GM23338 (cell line): ENCODE data around the gene CDH4. TPM values are rescaled to one million over a fixed set of nuclear protein-coding genes. Genes with fewer than 3 reads are reported as not detected.

Experiments used
- ATAC-seq: fragments of 200-7000 bp; cut with Tn5 transposase; 3 replicates; pipeline ENCODE4 v1.9.1; 2020
- DNase-seq: peaks from one replicate; pipeline ENCODE4 v3.0.0-alpha.2; 2015; ENCODE audit warnings: low spot score
- H2AFZ ChIP-seq: fragments of 200-600 bp; sonication (generic); 2 replicates; pipeline ENCODE4 v1.8.0; 2016; ENCODE audit warnings: antibody characterized with exemption, mild to moderate bottlenecking, moderate library complexity
- H3F3A ChIP-seq: fragments of 200-600 bp; sonication (generic); replicated peaks from 2 replicates; pipeline ENCODE4 v1.8.0; 2017; ENCODE audit warnings: antibody characterized with exemption, mixed run types, low read depth
- H3K27ac ChIP-seq: fragments of 200-600 bp; sonication (generic); 2 replicates; pipeline ENCODE4 v1.6.1; 2016; ENCODE audit warnings: low read depth
- H3K27me3 ChIP-seq: fragments of 200-600 bp; sonication (generic); 2 replicates; pipeline ENCODE4 v1.8.0; 2016; ENCODE audit warnings: mild to moderate bottlenecking, mixed run types, moderate library complexity; ENCODE audit not compliant: insufficient read depth
- H3K36me3 ChIP-seq: fragments of 200-600 bp; sonication (generic); 2 replicates; pipeline ENCODE4 v1.8.0; 2016; ENCODE audit warnings: mild to moderate bottlenecking; ENCODE audit not compliant: insufficient read depth
- H3K4me1 ChIP-seq: fragments of 200-600 bp; sonication (generic); 2 replicates; pipeline ENCODE4 v1.8.0; 2016; ENCODE audit warnings: mild to moderate bottlenecking, moderate library complexity; ENCODE audit not compliant: insufficient read depth
- H3K4me2 ChIP-seq: fragments of 200-600 bp; sonication (generic); 2 replicates; pipeline ENCODE4 v1.7.1; 2017; ENCODE audit warnings: mixed run types
- H3K4me3 ChIP-seq: fragments of 200-600 bp; sonication (generic); 2 replicates; pipeline ENCODE4 v1.6.1; 2016; ENCODE audit warnings: mixed run types
- H3K79me2 ChIP-seq: fragments of 200-600 bp; sonication (generic); replicated peaks from 2 replicates; pipeline ENCODE4 v1.8.0; 2017; ENCODE audit warnings: mild to moderate bottlenecking; ENCODE audit not compliant: insufficient read depth
- H3K9me2 ChIP-seq: fragments of 200-600 bp; sonication (generic); 2 replicates; pipeline ENCODE4 v1.8.0; 2017; ENCODE audit not compliant: insufficient read depth
- H4K20me1 ChIP-seq: fragments of 200-600 bp; sonication (generic); replicated peaks from 2 replicates; pipeline ENCODE4 v1.8.0; 2017; ENCODE audit warnings: mild to moderate bottlenecking; ENCODE audit not compliant: insufficient read depth
- H3K27ac Mint-ChIP-seq: 2 replicates; pipeline ENCODE4 v1.8.0; 2020; ENCODE audit warnings: inconsistent platforms, mild to moderate bottlenecking, moderate library complexity, mixed read lengths
- H3K27me3 Mint-ChIP-seq: 3 replicates; pipeline ENCODE4 v1.8.0; 2022; ENCODE audit warnings: low read depth, mild to moderate bottlenecking, moderate library complexity, mixed read lengths, inconsistent platforms; ENCODE audit not compliant: insufficient read depth, poor library complexity
- H3K36me3 Mint-ChIP-seq: 3 replicates; pipeline ENCODE4 v1.8.0; 2021; ENCODE audit warnings: low read depth, mild to moderate bottlenecking, inconsistent platforms, moderate library complexity, mixed read lengths
- H3K4me1 Mint-ChIP-seq: 3 replicates; pipeline ENCODE4 v1.8.0; 2020; ENCODE audit warnings: mild to moderate bottlenecking, inconsistent platforms, mixed read lengths
- H3K4me3 Mint-ChIP-seq: 3 replicates; pipeline ENCODE4 v1.8.0; 2021; ENCODE audit warnings: moderate library complexity, mild to moderate bottlenecking, inconsistent platforms, mixed read lengths
- H3K9me3 Mint-ChIP-seq: 3 replicates; pipeline ENCODE4 v1.8.0; 2020; ENCODE audit warnings: moderate library complexity, mild to moderate bottlenecking, inconsistent platforms, mixed read lengths
- CREB1 ChIP-seq: fragments of 250-450 bp; sonication (Bioruptor Pico); IDR thresholded peaks from 2 replicates; pipeline ENCODE4 v1.5.0; 2020; ENCODE audit warnings: low read depth, mild to moderate bottlenecking, moderate library complexity
- ETS1 ChIP-seq: IDR thresholded peaks from 2 replicates; pipeline ENCODE4 v1.6.1; 2016; ENCODE audit warnings: antibody characterized with exemption
- EZH2 ChIP-seq: fragments of 200-600 bp; sonication (generic); IDR thresholded peaks from one replicate; pipeline ENCODE4 v1.8.0; 2017; ENCODE audit warnings: antibody characterized with exemption, mild to moderate bottlenecking, low read depth; ENCODE audit not compliant: unreplicated experiment
- EZH2phosphoT487 ChIP-seq: fragments of 200-600 bp; sonication (generic); IDR thresholded peaks from one replicate; pipeline ENCODE4 v1.8.1; 2018; ENCODE audit warnings: antibody characterized with exemption; ENCODE audit not compliant: unreplicated experiment
- JUNB ChIP-seq: IDR thresholded peaks from one replicate; pipeline ENCODE4 v1.6.1; 2016; ENCODE audit warnings: antibody characterized with exemption; ENCODE audit not compliant: unreplicated experiment
- NANOG ChIP-seq: IDR thresholded peaks from 2 replicates; pipeline ENCODE4 v1.6.1; 2016; ENCODE audit warnings: antibody characterized with exemption, borderline replicate concordance
- POLR2AphosphoS5 ChIP-seq: IDR thresholded peaks from 2 replicates; pipeline ENCODE4 v1.6.1; 2016; ENCODE audit warnings: antibody characterized with exemption, low read depth
- REST ChIP-seq: IDR thresholded peaks from one replicate; pipeline ENCODE4 v1.6.1; 2018; ENCODE audit warnings: antibody characterized with exemption; ENCODE audit not compliant: unreplicated experiment
- STAT1 ChIP-seq: IDR thresholded peaks from one replicate; pipeline ENCODE4 v1.6.1; 2016; ENCODE audit warnings: antibody characterized with exemption; ENCODE audit not compliant: unreplicated experiment
- ZNF114 ChIP-seq: fragments of 250-450 bp; sonication (Bioruptor Pico); IDR thresholded peaks from 2 replicates; pipeline ENCODE4 v1.5.0; 2020; ENCODE audit warnings: mild to moderate bottlenecking, moderate library complexity
- ZNF331 ChIP-seq: fragments of 250-450 bp; sonication (Bioruptor Pico); IDR thresholded peaks from 2 replicates; pipeline ENCODE4 v1.5.0; 2020; ENCODE audit warnings: low read depth, mild to moderate bottlenecking, moderate library complexity
- ZNF462 ChIP-seq: fragments of 250-450 bp; sonication (Bioruptor Pico); IDR thresholded peaks from 2 replicates; pipeline ENCODE4 v1.5.0; 2020; ENCODE audit warnings: mild to moderate bottlenecking, moderate library complexity
- polyA plus RNA-seq: library from polyadenylated mRNA; unstranded; fragments of >200 nt; fragmentation: Nextera tagmentation; extraction: Ambion mirVana; gene quantifications from 2 replicates; pipeline ENCODE4 v1.2.1, GENCODE V29; 2016
- total RNA-seq: library from RNA; depleted of rRNA; stranded (reverse); fragments of >200 nt; shearing (Covaris generic); gene quantifications from 2 replicates; pipeline ENCODE4 v1.2.3, GENCODE V29; 2014

Gene CDH4
- total and polyA plus RNA-seq, 2 experiments from 2014 or later: 1.2 to 4.2 TPM

- H3K27ac ChIP-seq: no peak overlapping the region
- DNase-seq: no peak
- Mint-ChIP-seq H3K27me3 (peaks cover 24% of the 10 kb centered on the region), H3K4me1 (no peaks in the 10 kb centered on the region), H3K36me3 (no peaks in the 10 kb centered on the region), H3K9me3 (no peaks in the 10 kb centered on the region), H3K27ac (no peak overlapping the region), H3K4me3 (no peak overlapping the region)
- no peaks in the 10 kb centered on the region for H4K20me1 ChIP-seq
- no peaks in the 10 kb centered on the region for H3K36me3 ChIP-seq
- H3K27me3 ChIP-seq: no peaks in the 10 kb centered on the region
- H3K79me2 ChIP-seq: no peaks in the 10 kb centered on the region
- no peak overlapping the region for H2AFZ ChIP-seq
- no peaks in the 10 kb centered on the region for H3F3A ChIP-seq
- no peak for TF ChIP-seq NANOG
- TF ChIP-seq ETS1: no peak
- no peak for TF ChIP-seq CREB1 (CRISPR knock-in tag)
- no peak for TF ChIP-seq STAT1
- no peak for TF ChIP-seq REST
- no peak for TF ChIP-seq EZH2
- TF ChIP-seq JUNB: no peak
- no peak overlapping the region for H3K4me3 ChIP-seq
- H3K4me2 ChIP-seq: no peak overlapping the region
- H3K9me2 ChIP-seq: no peaks in the 10 kb centered on the region
- no peak for ATAC-seq
- no peaks in the 10 kb centered on the region for H3K4me1 ChIP-seq
These were observed 450.2 kb downstream of the CDH4 start for GRCh38 chr20:61702246-61702645.

- Histone ChIP-seq H3K4me2 (no peak overlapping the region), H3F3A (no peaks in the 10 kb centered on the region), H2AFZ (no peak overlapping the region), H3K79me2 (no peaks in the 10 kb centered on the region), H3K27ac (no peak overlapping the region), H3K4me1 (no peaks in the 10 kb centered on the region), H4K20me1 (no peaks in the 10 kb centered on the region), H3K4me3 (no peak overlapping the region), H3K9me2 (no peaks in the 10 kb centered on the region), H3K36me3 (no peaks in the 10 kb centered on the region), H3K27me3 (no peaks in the 10 kb centered on the region)
- no peaks in the 10 kb centered on the region for H3K9me3 Mint-ChIP-seq
- H3K4me1 Mint-ChIP-seq: no peaks in the 10 kb centered on the region
- no peak for DNase-seq
- H3K36me3 Mint-ChIP-seq: no peaks in the 10 kb centered on the region
- H3K27me3 Mint-ChIP-seq: peaks cover 22% of the 10 kb centered on the region
- no peak for ATAC-seq
- no peak overlapping the region for H3K4me3 Mint-ChIP-seq
- no peak for TF ChIP-seq ZNF114 (CRISPR knock-in tag)
- TF ChIP-seq ZNF462 (CRISPR knock-in tag): no peak
- TF ChIP-seq STAT1: no peak
- no peak for TF ChIP-seq EZH2
- TF ChIP-seq ZNF331 (CRISPR knock-in tag): no peak
- TF ChIP-seq EZH2phosphoT487: no peak
- TF ChIP-seq POLR2AphosphoS5: no peak
- H3K27ac Mint-ChIP-seq: no peak overlapping the region
These were observed 452.6 kb downstream of the CDH4 start for GRCh38 chr20:61704661-61705060.
